Stimulated activated CD8-positive, alpha-beta memory T cell treated with anti-CD3 and anti-CD28 coated beads, Interleukin-12 subunit alpha, Interleukin-12 subunit beta, amount 100 ng/mL, for 4 hours (primary cell): ENCODE measurements around the gene TMPRSS11A.

Experiments used
- DNase-seq: peaks from one replicate; pipeline ENCODE4 v3.0.0-alpha.2; 2020; ENCODE audit warnings: low read depth

TMPRSS11A gene

DNA sequence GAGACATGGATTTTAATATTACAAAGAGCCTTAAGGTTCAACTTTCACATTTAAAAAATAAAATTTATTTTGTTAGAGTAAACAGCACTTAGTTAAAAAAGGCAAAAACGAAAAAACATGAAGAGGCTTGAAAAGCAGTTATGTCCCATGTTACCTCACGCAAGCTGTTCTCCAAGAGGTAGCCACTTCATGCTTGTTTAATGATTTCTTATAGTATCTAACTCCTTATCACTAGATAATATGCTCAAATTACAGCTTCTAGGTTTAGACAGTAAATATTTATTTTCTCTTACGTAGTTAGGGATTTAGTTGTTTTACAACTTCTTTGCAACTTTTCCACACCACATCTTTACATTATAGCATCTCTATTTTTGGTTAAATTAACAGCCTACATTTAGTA, 51.7 kb downstream of the TMPRSS11A start:
- no peak for DNase-seq

DNA sequence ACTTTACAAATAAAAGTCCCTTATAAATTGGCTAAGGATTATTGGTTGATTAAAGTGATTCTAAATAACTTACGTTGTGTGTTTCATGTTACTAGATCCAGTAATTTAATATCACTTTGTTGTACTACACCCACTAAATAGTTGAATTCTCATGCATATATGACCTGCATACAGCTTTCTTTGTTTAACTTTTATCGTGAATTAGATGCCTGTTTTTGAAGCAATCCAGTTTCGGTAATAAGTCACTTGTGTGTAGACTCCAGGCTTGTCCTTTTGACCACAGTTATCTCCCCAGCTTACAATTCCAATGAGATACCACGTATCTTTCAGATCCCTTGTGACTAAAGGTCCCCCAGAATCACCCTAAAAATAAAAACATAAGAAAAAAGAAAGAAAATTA, 52.2 kb downstream of the TMPRSS11A start:
- no peak for DNase-seq

DNA sequence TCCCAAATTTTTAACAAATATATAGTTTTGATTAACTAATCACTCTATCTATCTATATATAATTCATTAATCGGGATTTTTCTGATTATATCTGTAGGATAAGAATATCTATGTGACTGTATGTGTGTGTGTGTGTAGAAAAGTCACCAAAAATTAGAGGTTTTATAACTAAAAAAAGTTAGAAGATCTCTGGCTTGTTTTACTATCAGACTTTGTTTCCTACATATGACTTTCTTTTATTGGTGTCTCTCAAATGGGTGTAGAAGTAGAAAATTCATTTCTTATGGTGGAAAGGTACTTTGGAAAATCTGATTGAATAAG, 52.7 kb downstream of the TMPRSS11A start:
- no peak for DNase-seq

GRCh38 chr4:67909905-67910584, 53.2 kb downstream of the TMPRSS11A start:
- no peak for DNase-seq

GRCh38 chr4:67907650-67908049, 55.6 kb downstream of the TMPRSS11A start:
- DNase-seq, result no peak

GRCh38 chr4:67899096-67899495, 64.2 kb downstream of the TMPRSS11A start:
- DNase-seq, result no peak

GRCh38 chr4:67897686-67898085, 65.6 kb downstream of the TMPRSS11A start:
- no peak for DNase-seq

GRCh38 chr4:67896421-67897065, 66.8 kb downstream of the TMPRSS11A start:
- no peak for DNase-seq

DNA sequence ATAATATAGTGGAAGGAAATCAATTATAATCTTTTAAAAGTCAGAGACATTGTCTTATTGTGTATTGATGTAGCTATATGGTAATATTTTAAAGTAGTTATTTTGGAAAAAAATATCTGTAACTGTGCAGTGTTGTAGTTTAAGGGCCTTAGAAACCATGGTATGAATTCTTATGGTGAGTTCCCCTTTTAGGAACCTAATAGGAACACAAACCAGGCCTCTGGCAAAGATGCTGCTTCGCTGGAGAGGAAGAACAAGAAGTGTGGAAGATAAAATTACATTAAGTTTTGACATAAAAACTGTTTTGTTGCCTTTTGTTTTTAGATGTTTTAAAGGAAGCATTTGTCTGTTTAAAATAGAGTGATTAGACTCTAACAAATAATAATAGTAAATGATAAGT, 68.6 kb downstream of the TMPRSS11A start:
- DNase-seq, result no peak

- no peak for DNase-seq
Observed at GRCh38 chr4:67892905-67893304, 70.4 kb downstream of the TMPRSS11A start.

DNA sequence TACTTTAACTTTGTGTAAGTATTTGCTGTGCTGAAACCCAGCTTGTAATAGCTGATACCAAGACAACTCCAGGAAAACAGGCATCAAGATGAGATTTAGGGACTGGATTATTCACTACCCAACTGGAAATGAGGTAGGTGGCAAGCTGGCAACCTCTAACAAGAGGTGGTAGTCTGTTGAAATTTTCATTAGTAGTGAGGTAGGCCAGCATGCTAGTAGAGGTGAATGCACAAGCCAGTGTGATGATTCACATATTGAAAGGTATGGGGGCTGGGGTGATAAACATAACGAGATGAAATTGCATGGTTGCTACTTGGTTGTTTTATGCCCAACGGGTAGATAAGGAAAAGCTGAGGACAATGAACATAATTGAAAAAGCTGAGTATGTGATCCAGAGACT, 71.0 kb downstream of the TMPRSS11A start:
- DNase-seq, result no peak

- DNase-seq, result no peak
Observed at GRCh38 chr4:67891645-67892044, 71.6 kb downstream of the TMPRSS11A start.

DNA sequence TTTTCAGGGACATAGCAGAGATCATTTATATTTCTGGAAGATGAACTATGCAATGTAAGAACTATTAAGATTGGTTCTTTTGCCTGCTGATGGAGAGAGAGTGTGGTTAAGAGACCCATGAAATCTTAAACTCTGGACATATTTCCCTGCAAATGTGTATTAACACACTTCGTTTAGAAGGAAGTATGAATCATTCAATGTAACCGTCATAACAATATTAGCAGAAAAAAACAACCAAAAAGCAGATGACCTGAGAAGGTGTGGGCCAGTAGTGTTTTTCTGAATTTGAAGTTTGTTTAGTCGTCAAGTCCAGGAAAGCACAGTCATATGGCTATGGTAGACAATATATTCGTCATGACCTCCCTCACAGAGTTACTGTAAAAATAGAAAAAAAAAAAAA, 77.0 kb downstream of the TMPRSS11A start:
- no peak for DNase-seq

DNA sequence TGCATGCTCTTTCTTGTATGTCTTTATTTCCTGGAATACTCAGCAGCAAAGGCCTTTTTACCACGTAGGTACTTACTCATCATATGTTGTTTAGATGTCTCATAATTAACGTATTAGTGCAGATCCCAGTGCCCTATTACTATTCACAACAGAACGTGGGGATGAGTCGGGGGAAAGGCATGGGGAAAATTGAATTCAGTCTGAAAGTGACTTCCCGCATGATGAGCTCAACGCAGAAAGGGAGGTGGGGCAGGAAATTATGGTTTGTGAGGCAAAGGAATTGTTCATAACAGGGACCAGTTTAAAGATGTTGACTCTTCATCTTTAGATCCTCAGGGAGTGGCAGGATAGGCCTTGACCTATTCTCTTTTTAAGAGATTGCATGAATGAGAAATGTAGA, 77.5 kb downstream of the TMPRSS11A start:
- no peak for DNase-seq

GRCh38 chr4:67884701-67885100, 78.6 kb downstream of the TMPRSS11A start:
- no peak for DNase-seq

- DNase-seq, result no peak
Observed at GRCh38 chr4:67883902-67884301, 79.4 kb downstream of the TMPRSS11A start, which contains the start of gene TMPRSS11D. TSS of gene TMPRSS11D (minus strand) at chr4:67884002. CDS start at chr4:67883933, 69 bp downstream.

GRCh38 chr4:67883458-67883857, 79.8 kb downstream of the TMPRSS11A start:
- DNase-seq, result no peak

- DNase-seq, result no peak
Observed at GRCh38 chr4:67880866-67881610, 82.3 kb downstream of the TMPRSS11A start.

DNA sequence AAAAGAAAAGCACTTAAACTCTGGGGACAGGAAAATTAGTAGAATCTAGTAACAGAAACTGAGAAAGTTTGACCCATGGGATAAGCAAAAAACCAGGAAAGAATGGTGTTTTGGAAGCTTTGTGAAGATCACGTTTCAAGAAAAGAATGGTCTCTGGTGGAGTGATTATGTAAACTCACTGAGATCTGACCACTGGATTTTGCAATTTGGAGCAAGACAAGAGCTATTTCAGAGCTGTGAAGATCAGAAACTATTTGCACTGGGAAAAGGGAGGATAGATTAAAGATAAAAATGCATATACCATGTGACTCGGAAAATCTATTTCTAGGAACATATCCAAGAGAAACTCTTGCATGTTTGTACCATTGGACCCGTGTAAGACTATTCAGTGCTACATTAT, 83.8 kb downstream of the TMPRSS11A start:
- no peak for DNase-seq

- DNase-seq, result no peak
Observed at GRCh38 chr4:67877086-67877485, 86.2 kb downstream of the TMPRSS11A start.

- DNase-seq, result no peak
Observed at GRCh38 chr4:67874986-67875385, 88.3 kb downstream of the TMPRSS11A start.

- no peak for DNase-seq
Observed at GRCh38 chr4:67873116-67873515, 90.2 kb downstream of the TMPRSS11A start.

DNA sequence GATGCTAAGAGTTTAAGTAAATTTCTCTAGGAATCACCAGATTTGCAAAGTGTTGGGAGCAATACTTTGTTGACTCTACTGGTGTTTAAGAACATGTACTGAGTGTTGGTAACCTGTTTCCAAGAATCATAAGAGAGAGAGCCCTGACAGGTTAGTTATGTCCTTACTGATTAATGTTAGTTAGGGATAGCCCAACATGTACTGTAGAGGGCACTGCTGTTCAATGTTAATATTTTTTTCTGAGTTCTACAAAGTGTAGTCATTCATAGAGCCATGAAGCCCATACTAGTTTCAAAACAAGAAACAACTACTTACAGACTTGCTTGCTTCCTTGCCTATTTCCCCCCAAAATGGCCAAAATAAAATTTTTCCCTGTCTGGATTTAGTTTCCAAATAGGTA, 91.4 kb downstream of the TMPRSS11A start:
- DNase-seq, result no peak
